Measurements from ENCODE around the gene SOWAHA. TPM values are rescaled to one million over a fixed set of nuclear protein-coding genes. Genes with fewer than 3 reads are reported as not detected.

SOWAHA gene
- polyA plus RNA-seq, 1 donor from 2014 or later: 23.4 TPM

DNA sequence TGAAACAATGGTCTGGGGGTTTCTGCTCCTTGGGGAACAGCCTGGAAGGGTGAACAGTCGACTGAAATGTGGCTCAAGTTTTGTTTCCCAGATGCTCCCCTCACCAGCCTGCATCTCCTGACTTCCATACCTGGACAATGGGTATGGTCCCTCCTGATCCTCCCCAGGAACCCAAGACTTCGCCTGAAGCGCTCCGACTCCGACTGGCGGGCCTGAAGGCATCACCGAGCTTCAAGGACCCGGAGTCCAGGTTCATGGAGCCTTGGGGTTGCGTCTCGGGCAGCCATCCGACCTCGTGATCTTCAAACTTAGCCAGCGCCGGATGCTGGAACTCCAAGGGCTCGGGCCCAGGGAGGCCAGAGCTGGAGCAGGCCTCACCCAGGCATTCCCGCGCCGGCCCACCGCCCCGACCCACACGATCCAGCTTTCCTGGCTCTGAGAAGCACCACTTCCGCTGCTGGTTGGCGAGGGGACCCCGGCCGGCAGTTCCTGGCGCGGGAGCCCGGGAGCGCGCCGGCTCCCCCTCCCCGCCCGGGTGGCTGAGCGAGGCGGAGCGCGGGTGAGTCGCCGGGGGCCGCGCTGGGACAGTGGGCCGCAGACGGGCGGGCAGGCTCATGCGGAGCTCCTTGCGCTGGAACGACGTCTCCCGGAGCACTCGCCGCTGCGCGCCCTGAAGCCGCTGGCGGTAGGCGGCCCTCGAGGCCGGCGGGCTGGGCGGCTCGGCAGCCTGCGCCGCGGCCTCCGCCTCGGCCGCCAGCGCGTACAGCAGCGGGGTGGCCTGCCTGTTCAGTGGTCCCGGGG lies 12.1 kb downstream of the SOWAHA start:
- Histone ChIP-seq H3K9ac (ENCODE audit: low read length) (no peak overlapping the region), H3K36me3 (ENCODE audit: insufficient read depth, low read length) (no peaks in the 10 kb centered on the region), H3K9me3 (ENCODE audit: low read length) (no peaks in the 10 kb centered on the region), H3K27ac (ENCODE audit: low read length) (no peak overlapping the region), H3F3A (ENCODE audit: insufficient read depth, low read length, poor library complexity, severe bottlenecking) (no peaks in the 10 kb centered on the region), H4K20me1 (ENCODE audit: insufficient read depth) (no peaks in the 10 kb centered on the region), H2AFZ (ENCODE audit: low read depth, low read length) (no peak overlapping the region), H3K79me2 (replicated peaks; ENCODE audit: insufficient read depth, low read length) (no peaks in the 10 kb centered on the region), H3K9me2 (ENCODE audit: insufficient read depth, low read length) (no peaks in the 10 kb centered on the region), H3K4me2 (ENCODE audit: low read length) (no peak overlapping the region), H3K4me3 (ENCODE audit: low read length) (no peak overlapping the region), H3K27me3 (ENCODE audit: insufficient read depth, low read depth, low read length) (peaks cover 72% of the 10 kb centered on the region)
- TF ChIP-seq CTCF (IDR thresholded peaks at IDR 0.05; ENCODE audit: poor library complexity, severe bottlenecking) (no peak), TAF1 (IDR thresholded peaks at IDR 0.05; ENCODE audit: low read depth) (no peak), RAD21 (conservative IDR thresholded peaks at IDR 0.05) (no peak)
- TF ChIP-seq, protein P1, sequence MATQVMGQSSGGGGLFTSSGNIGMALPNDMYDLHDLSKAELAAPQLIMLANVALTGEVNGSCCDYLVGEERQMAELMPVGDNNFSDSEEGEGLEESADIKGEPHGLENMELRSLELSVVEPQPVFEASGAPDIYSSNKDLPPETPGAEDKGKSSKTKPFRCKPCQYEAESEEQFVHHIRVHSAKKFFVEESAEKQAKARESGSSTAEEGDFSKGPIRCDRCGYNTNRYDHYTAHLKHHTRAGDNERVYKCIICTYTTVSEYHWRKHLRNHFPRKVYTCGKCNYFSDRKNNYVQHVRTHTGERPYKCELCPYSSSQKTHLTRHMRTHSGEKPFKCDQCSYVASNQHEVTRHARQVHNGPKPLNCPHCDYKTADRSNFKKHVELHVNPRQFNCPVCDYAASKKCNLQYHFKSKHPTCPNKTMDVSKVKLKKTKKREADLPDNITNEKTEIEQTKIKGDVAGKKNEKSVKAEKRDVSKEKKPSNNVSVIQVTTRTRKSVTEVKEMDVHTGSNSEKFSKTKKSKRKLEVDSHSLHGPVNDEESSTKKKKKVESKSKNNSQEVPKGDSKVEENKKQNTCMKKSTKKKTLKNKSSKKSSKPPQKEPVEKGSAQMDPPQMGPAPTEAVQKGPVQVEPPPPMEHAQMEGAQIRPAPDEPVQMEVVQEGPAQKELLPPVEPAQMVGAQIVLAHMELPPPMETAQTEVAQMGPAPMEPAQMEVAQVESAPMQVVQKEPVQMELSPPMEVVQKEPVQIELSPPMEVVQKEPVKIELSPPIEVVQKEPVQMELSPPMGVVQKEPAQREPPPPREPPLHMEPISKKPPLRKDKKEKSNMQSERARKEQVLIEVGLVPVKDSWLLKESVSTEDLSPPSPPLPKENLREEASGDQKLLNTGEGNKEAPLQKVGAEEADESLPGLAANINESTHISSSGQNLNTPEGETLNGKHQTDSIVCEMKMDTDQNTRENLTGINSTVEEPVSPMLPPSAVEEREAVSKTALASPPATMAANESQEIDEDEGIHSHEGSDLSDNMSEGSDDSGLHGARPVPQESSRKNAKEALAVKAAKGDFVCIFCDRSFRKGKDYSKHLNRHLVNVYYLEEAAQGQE (IDR thresholded peaks at IDR 0.05; ENCODE audit: borderline replicate concordance): no peak

GRCh38 chr5:132825834-132826391 lies 12.8 kb downstream of the SOWAHA start:
- Histone ChIP-seq H3K27ac (ENCODE audit: low read length) (no peak overlapping the region), H3K9me3 (ENCODE audit: low read length) (no peaks in the 10 kb centered on the region), H3K9ac (ENCODE audit: low read length) (no peak overlapping the region), H3K4me3 (ENCODE audit: low read length) (no peak overlapping the region), H3K4me2 (ENCODE audit: low read length) (no peak overlapping the region), H4K20me1 (ENCODE audit: insufficient read depth) (no peaks in the 10 kb centered on the region), H3F3A (ENCODE audit: insufficient read depth, low read length, poor library complexity, severe bottlenecking) (no peaks in the 10 kb centered on the region), H3K27me3 (ENCODE audit: insufficient read depth, low read depth, low read length) (peaks cover 78% of the 10 kb centered on the region), H3K9me2 (ENCODE audit: insufficient read depth, low read length) (no peaks in the 10 kb centered on the region), H2AFZ (ENCODE audit: low read depth, low read length) (no peak overlapping the region), H3K79me2 (replicated peaks; ENCODE audit: insufficient read depth, low read length) (no peaks in the 10 kb centered on the region), H3K36me3 (ENCODE audit: insufficient read depth, low read length) (no peaks in the 10 kb centered on the region)
- no peak for TF ChIP-seq EZH2 (IDR thresholded peaks at IDR 0.05; ENCODE audit: borderline replicate concordance, insufficient read depth, low read length, poor library complexity, severe bottlenecking)
- TF ChIP-seq RAD21 (conservative IDR thresholded peaks at IDR 0.05): no peak
- no peak for TF ChIP-seq CTCF (IDR thresholded peaks at IDR 0.05; ENCODE audit: poor library complexity, severe bottlenecking)
- no peak for TF ChIP-seq SMC3 (conservative IDR thresholded peaks at IDR 0.05; ENCODE audit: poor library complexity)
- TF ChIP-seq POLR2AphosphoS5 (IDR thresholded peaks at IDR 0.05): no peak
- no peak for TF ChIP-seq MXI1 (conservative IDR thresholded peaks at IDR 0.05; ENCODE audit: poor library complexity, severe bottlenecking)
- no peak for TF ChIP-seq TAF1 (IDR thresholded peaks at IDR 0.05; ENCODE audit: low read depth)

All from neural cell (in vitro differentiated cells).